ENCODE data around the gene CNKSR2. TPM values are rescaled to one million over a fixed set of nuclear protein-coding genes. Genes with fewer than 3 reads are reported as not detected.
"Not testable (repeated sequence)": the region's sequence is repeated elsewhere in the genome, so short reads cannot be mapped to it uniquely, and the experiment has no call there.

CNKSR2 gene
- total and polyA plus RNA-seq, 2 experiments from 2014 or later: 1.5 to 10.3 TPM

DNA sequence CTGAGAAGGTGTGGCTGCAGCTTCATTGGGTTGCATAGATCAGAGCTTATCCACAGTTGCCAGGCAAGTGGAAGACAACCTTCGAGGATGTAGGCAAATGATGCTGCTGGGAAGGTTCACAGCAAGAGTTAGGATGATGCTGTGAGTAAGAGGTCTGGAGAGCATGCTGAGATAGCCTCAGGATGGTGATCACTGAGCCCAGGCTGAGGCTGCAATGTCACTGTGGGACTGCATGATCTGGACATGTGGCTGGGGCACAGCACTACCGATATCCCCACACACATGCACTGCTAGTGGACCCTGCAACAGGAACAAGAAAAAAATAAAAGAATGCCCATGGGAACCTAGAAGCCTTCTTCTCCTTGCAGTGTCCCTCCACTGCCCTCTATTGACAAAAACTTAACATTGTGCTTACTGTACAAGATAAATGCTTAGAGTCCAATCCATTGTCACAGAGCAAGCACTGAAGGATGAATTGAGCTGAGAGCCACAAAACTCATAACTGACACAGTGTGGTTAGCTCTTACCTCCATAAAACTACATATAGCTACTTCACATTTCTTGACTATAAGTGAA lies 105.6 kb downstream of the CNKSR2 start:
- no peaks in the 10 kb centered on the region for H3K4me1 ChIP-seq (ENCODE audit: insufficient read depth)
- no peak overlapping the region for H3K27ac ChIP-seq
- no peaks in the 10 kb centered on the region for H3K27me3 ChIP-seq
- no peak overlapping the region for H3K4me2 ChIP-seq
- H3K4me3 ChIP-seq: no peak overlapping the region
- H3K9me3 ChIP-seq (ENCODE audit: low read depth): no peaks in the 10 kb centered on the region
- no peaks in the 10 kb centered on the region for H3K36me3 ChIP-seq (replicated peaks; ENCODE audit: insufficient read depth, low read depth)
- H3K9me2 ChIP-seq (replicated peaks; ENCODE audit: insufficient read depth): no peaks in the 10 kb centered on the region
- no peak overlapping the region for H2AFZ ChIP-seq
- TF ChIP-seq, protein P1, sequence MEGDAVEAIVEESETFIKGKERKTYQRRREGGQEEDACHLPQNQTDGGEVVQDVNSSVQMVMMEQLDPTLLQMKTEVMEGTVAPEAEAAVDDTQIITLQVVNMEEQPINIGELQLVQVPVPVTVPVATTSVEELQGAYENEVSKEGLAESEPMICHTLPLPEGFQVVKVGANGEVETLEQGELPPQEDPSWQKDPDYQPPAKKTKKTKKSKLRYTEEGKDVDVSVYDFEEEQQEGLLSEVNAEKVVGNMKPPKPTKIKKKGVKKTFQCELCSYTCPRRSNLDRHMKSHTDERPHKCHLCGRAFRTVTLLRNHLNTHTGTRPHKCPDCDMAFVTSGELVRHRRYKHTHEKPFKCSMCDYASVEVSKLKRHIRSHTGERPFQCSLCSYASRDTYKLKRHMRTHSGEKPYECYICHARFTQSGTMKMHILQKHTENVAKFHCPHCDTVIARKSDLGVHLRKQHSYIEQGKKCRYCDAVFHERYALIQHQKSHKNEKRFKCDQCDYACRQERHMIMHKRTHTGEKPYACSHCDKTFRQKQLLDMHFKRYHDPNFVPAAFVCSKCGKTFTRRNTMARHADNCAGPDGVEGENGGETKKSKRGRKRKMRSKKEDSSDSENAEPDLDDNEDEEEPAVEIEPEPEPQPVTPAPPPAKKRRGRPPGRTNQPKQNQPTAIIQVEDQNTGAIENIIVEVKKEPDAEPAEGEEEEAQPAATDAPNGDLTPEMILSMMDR (IDR thresholded peaks at IDR 0.05; ENCODE audit: poor library complexity): peak; percentile 58
- TF ChIP-seq EZH2 (IDR thresholded peaks at IDR 0.05; ENCODE audit: borderline replicate concordance) (no peak), EZH2phosphoT487 (IDR thresholded peaks at IDR 0.05; ENCODE audit: low read depth, severe bottlenecking, unreplicated experiment) (no peak)
- no peaks in the 10 kb centered on the region for H4K20me1 ChIP-seq (ENCODE audit: insufficient read depth, poor library complexity, severe bottlenecking)
- WGBS (ENCODE audit: low lambda C conversion rate, missing lambda C conversion rate): 57% methylated on average over 2 of the region's 2 CpGs
- peak; percentile 55 for DNase-seq (ENCODE audit: low spot score)
- H3K79me2 ChIP-seq: no peaks in the 10 kb centered on the region

DNA sequence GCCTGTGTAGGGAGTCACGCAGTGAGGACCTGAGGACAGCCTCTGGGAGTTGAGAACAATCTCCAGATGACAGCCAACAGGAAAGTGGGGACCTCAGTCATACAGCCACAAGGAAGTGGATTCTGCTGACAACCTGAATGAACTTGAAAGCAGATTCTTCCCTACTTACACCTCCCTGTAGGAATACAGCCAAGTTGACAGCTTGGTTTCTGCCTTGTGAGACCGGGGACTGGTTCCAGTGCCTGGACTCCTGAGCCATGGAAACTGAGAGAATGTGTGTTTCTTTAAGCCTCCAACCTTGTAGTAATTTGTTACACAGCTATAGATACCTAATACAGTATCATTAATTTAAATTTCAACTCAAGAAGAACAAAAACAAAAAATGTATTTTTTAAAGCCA lies 107.5 kb downstream of the CNKSR2 start:
- DNase-seq (ENCODE audit: low spot score): no peak
- Histone ChIP-seq H4K20me1 (ENCODE audit: insufficient read depth, poor library complexity, severe bottlenecking) (no peaks in the 10 kb centered on the region), H3K27me3 (no peaks in the 10 kb centered on the region), H3K4me2 (no peak overlapping the region), H3K4me1 (ENCODE audit: insufficient read depth) (no peaks in the 10 kb centered on the region), H3K36me3 (replicated peaks; ENCODE audit: insufficient read depth, low read depth) (no peaks in the 10 kb centered on the region), H3K4me3 (no peak overlapping the region), H3K79me2 (no peaks in the 10 kb centered on the region), H3K9me3 (ENCODE audit: low read depth) (no peaks in the 10 kb centered on the region), H3K9me2 (replicated peaks; ENCODE audit: insufficient read depth) (no peaks in the 10 kb centered on the region), H2AFZ (no peak overlapping the region), H3K27ac (no peak overlapping the region)
- WGBS (ENCODE audit: low lambda C conversion rate, missing lambda C conversion rate): 70% methylated on average over 2 of the region's 2 CpGs
- no peak for TF ChIP-seq EZH2 (IDR thresholded peaks at IDR 0.05; ENCODE audit: borderline replicate concordance)
- no peak for TF ChIP-seq EZH2phosphoT487 (IDR thresholded peaks at IDR 0.05; ENCODE audit: low read depth, severe bottlenecking, unreplicated experiment)
- TF ChIP-seq, protein P1 (IDR thresholded peaks at IDR 0.05; ENCODE audit: poor library complexity): no peak

DNA sequence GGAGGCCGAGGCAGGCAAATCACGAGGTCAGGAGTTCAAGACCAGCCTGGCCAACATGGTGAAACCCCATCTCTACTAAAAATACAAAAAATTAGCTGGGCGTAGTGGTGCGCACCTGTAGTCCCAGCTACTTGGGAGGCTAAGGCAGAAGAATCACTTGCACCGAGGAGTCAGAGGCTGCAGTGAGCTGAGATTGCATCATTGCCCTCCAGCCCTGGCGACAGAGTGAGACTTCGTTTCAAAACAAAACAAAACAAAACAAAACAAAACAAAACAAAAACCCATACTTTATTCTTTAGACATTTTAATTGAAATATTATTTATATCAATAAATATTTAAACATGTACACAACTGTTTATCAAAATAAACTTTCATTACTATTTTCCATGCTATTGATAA lies 109.8 kb downstream of the CNKSR2 start:
- DNase-seq (ENCODE audit: low spot score); H2AFZ ChIP-seq; H3K4me2 ChIP-seq; H3K9me2 ChIP-seq (replicated peaks; ENCODE audit: insufficient read depth); H3K4me3 ChIP-seq; H4K20me1 ChIP-seq (ENCODE audit: insufficient read depth, poor library complexity, severe bottlenecking); H3K27ac ChIP-seq; H3K79me2 ChIP-seq; H3K9me3 ChIP-seq (ENCODE audit: low read depth); H3K36me3 ChIP-seq (replicated peaks; ENCODE audit: insufficient read depth, low read depth); H3K27me3 ChIP-seq; H3K4me1 ChIP-seq (ENCODE audit: insufficient read depth): not testable (repeated sequence)
- WGBS (ENCODE audit: low lambda C conversion rate, missing lambda C conversion rate): 80% methylated on average over 7 of the region's 7 CpGs

DNA sequence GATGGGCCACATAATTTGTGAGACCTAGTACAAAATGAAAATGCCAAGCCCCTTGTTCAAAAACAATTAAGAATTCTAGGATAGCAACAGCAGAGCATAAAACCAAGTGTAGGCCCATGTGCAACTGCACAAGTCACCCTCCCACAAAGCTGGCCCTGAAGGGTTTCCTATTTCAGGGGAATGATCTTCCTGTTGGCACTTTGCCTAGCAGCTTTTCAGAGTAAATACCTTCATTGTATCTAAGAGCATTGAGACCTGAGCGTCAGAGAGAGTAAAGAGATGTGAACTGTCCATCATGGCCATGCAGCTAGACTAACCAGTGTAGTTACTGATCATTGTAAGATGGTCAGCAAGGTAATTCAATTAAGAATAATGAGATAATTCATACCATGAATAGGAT lies 113.6 kb downstream of the CNKSR2 start:
- no peak overlapping the region for H3K4me2 ChIP-seq
- 35% methylated on average over 1 of the region's 1 CpG for WGBS (ENCODE audit: low lambda C conversion rate, missing lambda C conversion rate)
- H4K20me1 ChIP-seq (ENCODE audit: insufficient read depth, poor library complexity, severe bottlenecking): no peaks in the 10 kb centered on the region
- no peaks in the 10 kb centered on the region for H3K79me2 ChIP-seq
- H3K4me3 ChIP-seq: no peak overlapping the region
- peak; percentile 24 for DNase-seq (ENCODE audit: low spot score)
- H3K9me2 ChIP-seq (replicated peaks; ENCODE audit: insufficient read depth): no peaks in the 10 kb centered on the region
- TF ChIP-seq EZH2 (IDR thresholded peaks at IDR 0.05; ENCODE audit: borderline replicate concordance): no peak
- TF ChIP-seq EZH2phosphoT487 (IDR thresholded peaks at IDR 0.05; ENCODE audit: low read depth, severe bottlenecking, unreplicated experiment): no peak
- TF ChIP-seq, protein P1 (IDR thresholded peaks at IDR 0.05; ENCODE audit: poor library complexity): no peak
- no peak overlapping the region for H2AFZ ChIP-seq
- H3K9me3 ChIP-seq (ENCODE audit: low read depth): no peaks in the 10 kb centered on the region
- no peak overlapping the region for H3K27ac ChIP-seq
- no peaks in the 10 kb centered on the region for H3K27me3 ChIP-seq
- H3K4me1 ChIP-seq (ENCODE audit: insufficient read depth): no peaks in the 10 kb centered on the region
- H3K36me3 ChIP-seq (replicated peaks; ENCODE audit: insufficient read depth, low read depth): no peaks in the 10 kb centered on the region

All from hepatocyte (in vitro differentiated cells).